Spleen (tissue), 11 donors: ENCODE results near the gene ALDH1A2. TPM values are rescaled to one million over a fixed set of nuclear protein-coding genes. Genes with fewer than 3 reads are reported as not detected.

Experiments used
- DNase-seq: peaks from one replicate; pipeline ENCODE4 v3.0.0-alpha.2; 2020
- H3K27ac ChIP-seq, 8 donors: fragments of 200-600 bp; sonication (generic) in 7 of 8; 1 replicate in 4 of 8; 2 replicates in 4 of 8; pipeline versions ENCODE4 v1.5.0 to v1.8.0; 2016 to 2021; ENCODE audit warnings: inconsistent platforms in 4 of 8, mild to moderate bottlenecking in 4 of 8, moderate library complexity in 1 of 8
- H3K27me3 ChIP-seq, 7 donors: fragments of 200-600 bp; sonication (generic) in 6 of 7; replicated peaks in 1 of 7; 1 replicate in 4 of 7; 2 replicates in 3 of 7; pipeline versions ENCODE4 v1.5.0 to v1.8.0; 2016 to 2021; ENCODE audit warnings: inconsistent platforms in 3 of 7, mild to moderate bottlenecking in 1 of 7
- H3K36me3 ChIP-seq, 6 donors: fragments of 200-600 bp; sonication (generic) in 5 of 6; 1 replicate in 4 of 6; 2 replicates in 2 of 6; pipeline versions ENCODE4 v1.5.0 to v1.8.0; 2016 to 2021; ENCODE audit warnings: inconsistent platforms in 2 of 6
- H3K4me1 ChIP-seq, 6 donors: fragments of 200-600 bp; sonication (generic) in 5 of 6; 1 replicate in 3 of 6; 2 replicates in 3 of 6; pipeline versions ENCODE4 v1.5.0 to v1.8.0; 2016 to 2021; ENCODE audit warnings: inconsistent platforms in 3 of 6
- H3K4me3 ChIP-seq, 8 donors: fragments of 200-600 bp; sonication (generic) in 7 of 8; 1 replicate in 4 of 8; 2 replicates in 4 of 8; pipeline versions ENCODE4 v1.5.0 to v1.8.0; 2016 to 2021; ENCODE audit warnings: inconsistent platforms in 4 of 8, mild to moderate bottlenecking in 4 of 8, moderate library complexity in 2 of 8
- H3K9me3 ChIP-seq, 8 donors: fragments of 200-600 bp; sonication (generic) in 7 of 8; 1 replicate in 4 of 8; 2 replicates in 4 of 8; pipeline versions ENCODE4 v1.5.0 to v1.8.0; 2016 to 2021; ENCODE audit warnings: inconsistent platforms in 4 of 8
- POLR2A ChIP-seq, 3 donors: fragments of 450-650 bp; IDR thresholded peaks; one replicate each; pipeline ENCODE4 v1.5.1; 2017; ENCODE audit warnings: antibody characterized with exemption in 3 of 3, mild to moderate bottlenecking in 1 of 3
- POLR2AphosphoS5 ChIP-seq, 3 donors: sonication (generic); formaldehyde crosslinking; IDR thresholded peaks; one replicate each; pipeline ENCODE4 v1.5.1; 2017; ENCODE audit warnings: antibody characterized with exemption in 3 of 3
- WGBS, 5 donors: extraction: QIAGEN DNeasy Blood & Tissue Kit in 3 of 5; methylation state at CpG; one replicate each; pipeline versions ENCODE4 v1.1.5 to v1.1.7; 2013 to 2018; 5-methylcytosine and 5-hydroxymethylcytosine counted together
- intact Hi-C: fragments of 100-400 bp; cut with DNase I; formaldehyde crosslinking; loops from one replicate; pipeline ENCODE4 v1.15.0; 2023; ENCODE audit warnings: low total_unique reads
- polyA plus RNA-seq, 3 donors: library from polyadenylated mRNA; stranded (reverse); fragments of 200-250 nt; gene quantifications; one replicate each; pipeline ENCODE4 v1.2.1, GENCODE V29; 2013
- total RNA-seq, 7 donors: library from RNA; depleted of rRNA in 3 of 7; stranded (reverse); fragments of >200 nt in 3 of 7; fragmentation: NEBNext Ultra II Directional in 4 of 7; extraction: Animal tissue kit (Norgen Biotek cat#: 25700) in 4 of 7; gene quantifications; one replicate each; pipeline versions ENCODE4 v1.1.0 to v1.2.1, GENCODE V29; 2016 to 2021
- TF ChIP-seq, protein P1 (sequence below), 11 experiments: fragments of 200-600 bp in 7 of 11; fragments of 450-650 bp in 4 of 11; sonication (generic) in 4 of 11; IDR thresholded peaks in 8 of 11; conservative IDR thresholded peaks in 3 of 11; 1 replicate in 7 of 11; 2 replicates in 4 of 11; pipeline versions ENCODE4 v1.4.0 to v1.8.0; 2016 to 2021; ENCODE audit warnings: antibody characterized with exemption in 11 of 11, inconsistent platforms in 4 of 11, mild to moderate bottlenecking in 1 of 11
- donor health status: healthy with polysubstance abuse.
- donor health status: DM: no; HTN: no; CAD: no; lungs with moderate emphysema.
- donor health status: DM: no; HTN: no; CAD: no.
- donor health status: Bipolar disorder and iron deficiency.
- donor health status: healthy.
- donor health status: DM: no; HTN: no; CAD: no.
- donor health status: DM: yes; HTN: yes; CAD: no.

ALDH1A2 gene
- total and polyA plus RNA-seq, 10 donors, result 0.26 to 20.3 (median 4.8) TPM

DNA sequence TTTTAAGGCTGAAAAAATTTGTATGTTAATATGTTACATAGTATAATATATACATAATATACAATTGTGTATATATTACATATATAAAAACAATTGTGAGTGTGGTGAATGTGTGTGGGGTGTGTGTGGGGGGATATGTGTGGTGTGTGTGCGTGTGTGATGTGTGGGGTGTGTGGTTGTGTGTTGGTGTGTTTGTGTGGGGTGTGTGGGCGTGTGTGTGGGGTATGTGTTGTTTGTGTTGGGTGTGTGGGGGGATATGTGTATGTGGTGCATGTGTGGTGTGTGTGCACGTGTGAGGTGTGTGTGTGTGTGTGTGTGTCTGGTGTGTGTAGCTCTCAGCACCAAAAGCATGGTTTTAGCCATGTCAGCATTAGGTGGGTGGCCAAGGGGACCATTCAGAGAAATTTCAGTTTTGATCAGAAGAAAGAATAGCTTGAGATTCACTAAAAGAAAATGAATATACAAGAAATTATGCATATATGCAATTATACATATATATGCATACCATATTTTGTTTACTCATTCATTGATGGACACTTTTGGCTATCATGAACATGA lies 118.9 kb downstream of the ALDH1A2 start:
- H3K36me3 ChIP-seq, result no peaks in the 10 kb centered on the region
- WGBS, 5 donors, result 79 to 90% (median 84%) methylated on average over 3 of the region's 3 CpGs
- no peak for TF ChIP-seq POLR2AphosphoS5 (IDR thresholded peaks at IDR 0.05)
- peaks cover 0 to 7% (median 0%) of the 10 kb centered on the region in 7 donors for H3K27me3 ChIP-seq
- intact Hi-C loops, result no loop called here
- no peak for DNase-seq
- no peak overlapping the region for H3K4me3 ChIP-seq
- no peaks in the 10 kb centered on the region for H3K4me1 ChIP-seq
- H3K9me3 ChIP-seq, result no peaks in the 10 kb centered on the region
- H3K27ac ChIP-seq, result no peak overlapping the region

DNA sequence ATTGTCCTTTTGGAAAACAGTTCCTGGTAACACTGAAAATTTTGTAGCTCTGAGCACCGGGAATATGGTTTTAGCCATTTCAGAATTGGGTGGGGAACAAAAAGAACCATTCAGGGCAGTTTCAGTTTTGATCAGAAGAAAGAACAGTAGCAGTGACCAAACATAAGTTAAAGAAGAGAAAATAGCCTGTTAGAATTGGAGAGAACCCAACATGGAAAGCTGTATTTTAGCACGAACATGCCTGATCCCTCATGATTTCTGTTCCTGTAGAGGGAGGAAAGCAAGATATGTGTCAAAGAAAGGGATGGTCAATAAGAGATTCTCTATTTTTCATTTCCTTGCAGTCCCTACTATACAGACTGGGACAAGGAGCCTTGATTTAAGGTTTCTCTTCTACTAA lies 119.9 kb downstream of the ALDH1A2 start:
- Histone ChIP-seq H3K36me3 (no peaks in the 10 kb centered on the region), H3K27ac (no peak overlapping the region), H3K9me3 (no peaks in the 10 kb centered on the region), H3K4me1 (no peaks in the 10 kb centered on the region), H3K27me3 (peaks cover 0 to 8% (median 0%) of the 10 kb centered on the region in 7 donors), H3K4me3 (no peak overlapping the region)
- 77 to 87% (median 87%) methylated on average over 2 of the region's 2 CpGs for WGBS, 5 donors
- intact Hi-C loops, result no loop called here
- no peak for DNase-seq
- TF ChIP-seq, protein P1, sequence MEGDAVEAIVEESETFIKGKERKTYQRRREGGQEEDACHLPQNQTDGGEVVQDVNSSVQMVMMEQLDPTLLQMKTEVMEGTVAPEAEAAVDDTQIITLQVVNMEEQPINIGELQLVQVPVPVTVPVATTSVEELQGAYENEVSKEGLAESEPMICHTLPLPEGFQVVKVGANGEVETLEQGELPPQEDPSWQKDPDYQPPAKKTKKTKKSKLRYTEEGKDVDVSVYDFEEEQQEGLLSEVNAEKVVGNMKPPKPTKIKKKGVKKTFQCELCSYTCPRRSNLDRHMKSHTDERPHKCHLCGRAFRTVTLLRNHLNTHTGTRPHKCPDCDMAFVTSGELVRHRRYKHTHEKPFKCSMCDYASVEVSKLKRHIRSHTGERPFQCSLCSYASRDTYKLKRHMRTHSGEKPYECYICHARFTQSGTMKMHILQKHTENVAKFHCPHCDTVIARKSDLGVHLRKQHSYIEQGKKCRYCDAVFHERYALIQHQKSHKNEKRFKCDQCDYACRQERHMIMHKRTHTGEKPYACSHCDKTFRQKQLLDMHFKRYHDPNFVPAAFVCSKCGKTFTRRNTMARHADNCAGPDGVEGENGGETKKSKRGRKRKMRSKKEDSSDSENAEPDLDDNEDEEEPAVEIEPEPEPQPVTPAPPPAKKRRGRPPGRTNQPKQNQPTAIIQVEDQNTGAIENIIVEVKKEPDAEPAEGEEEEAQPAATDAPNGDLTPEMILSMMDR (IDR thresholded peaks at IDR 0.05 in 8 of 11, conservative IDR thresholded peaks at IDR 0.05 in 3 of 11), result no peak
- no peak for TF ChIP-seq POLR2A (IDR thresholded peaks at IDR 0.05)
- TF ChIP-seq POLR2AphosphoS5 (IDR thresholded peaks at IDR 0.05), result no peak

DNA sequence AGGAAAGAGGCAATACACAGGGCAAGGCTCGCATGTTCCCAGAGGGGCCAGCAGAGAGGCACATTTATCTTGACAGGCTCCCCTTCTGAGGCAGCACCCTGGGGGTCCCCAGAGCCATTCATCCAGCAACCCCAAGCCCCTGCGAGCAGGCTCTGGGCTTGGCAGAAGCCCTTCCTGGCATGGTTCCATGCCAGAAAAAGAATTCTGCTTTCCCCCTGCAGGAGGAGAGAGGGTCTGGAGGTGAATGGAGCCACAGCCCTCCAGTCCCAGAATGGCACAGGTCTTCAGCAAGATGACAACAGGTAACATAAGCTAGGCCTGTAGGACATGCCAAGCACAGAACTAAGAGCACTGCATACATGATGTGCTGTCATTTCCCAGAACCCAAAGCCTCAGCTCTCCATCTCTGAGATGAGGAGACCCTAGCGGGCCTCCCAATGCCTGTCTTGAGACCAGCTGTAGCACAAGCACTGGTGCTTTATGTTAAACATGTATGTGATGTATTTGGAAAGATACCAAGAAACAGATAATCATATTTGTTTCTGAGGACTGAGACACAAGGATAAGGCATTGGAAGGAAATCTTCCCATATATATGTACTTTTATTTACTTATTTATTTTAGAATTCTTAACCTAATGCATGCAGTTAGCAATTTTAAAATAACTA lies 121.6 kb downstream of the ALDH1A2 start:
- Histone ChIP-seq H3K4me3 (no peak overlapping the region), H3K4me1 (no peaks in the 10 kb centered on the region), H3K27me3 (peaks cover 0 to 14% (median 0%) of the 10 kb centered on the region in 7 donors), H3K27ac (no peak overlapping the region), H3K36me3 (no peaks in the 10 kb centered on the region), H3K9me3 (no peaks in the 10 kb centered on the region)
- no peak for DNase-seq
- intact Hi-C loops, result no loop called here
- no peak for TF ChIP-seq POLR2A (IDR thresholded peaks at IDR 0.05)
- TF ChIP-seq, protein P1 (IDR thresholded peaks at IDR 0.05 in 8 of 11, conservative IDR thresholded peaks at IDR 0.05 in 3 of 11), result no peak
- TF ChIP-seq POLR2AphosphoS5 (IDR thresholded peaks at IDR 0.05), result no peak
- WGBS, 5 donors, result 81 to 96% (median 90%) methylated on average over 3 of the region's 3 CpGs

DNA sequence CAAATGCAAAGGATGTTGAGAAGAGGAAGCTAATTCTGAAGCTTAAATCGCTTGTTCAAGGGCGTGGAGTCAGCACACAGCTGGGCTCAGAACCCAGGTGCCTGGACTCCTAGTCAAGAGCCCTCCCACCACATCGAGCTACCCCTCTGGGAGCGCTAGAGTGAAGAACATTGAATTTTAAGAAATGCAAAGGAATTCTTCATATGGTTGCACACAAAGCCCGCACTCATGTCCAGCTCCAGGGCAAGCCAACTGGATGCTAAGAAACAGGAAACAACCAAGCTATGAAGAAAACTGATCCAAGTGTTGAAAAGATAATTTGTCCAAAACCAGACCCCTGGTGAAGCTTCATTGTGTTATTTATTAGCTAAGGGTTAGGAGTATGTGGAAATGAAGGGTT lies 122.3 kb downstream of the ALDH1A2 start:
- Histone ChIP-seq H3K27ac (no peak overlapping the region), H3K9me3 (no peaks in the 10 kb centered on the region), H3K4me1 (no peaks in the 10 kb centered on the region), H3K4me3 (no peak overlapping the region), H3K27me3 (peaks cover 0 to 14% (median 0%) of the 10 kb centered on the region in 7 donors), H3K36me3 (no peaks in the 10 kb centered on the region)
- TF ChIP-seq POLR2AphosphoS5 (IDR thresholded peaks at IDR 0.05) (no peak), POLR2A (IDR thresholded peaks at IDR 0.05) (no peak)
- TF ChIP-seq, protein P1 (IDR thresholded peaks at IDR 0.05 in 8 of 11, conservative IDR thresholded peaks at IDR 0.05 in 3 of 11), result no peak
- intact Hi-C loops, result no loop called here
- DNase-seq, result no peak
- 80 to 90% (median 85%) methylated on average over 5 of the region's 5 CpGs for WGBS, 5 donors
